PC-3 (cell line): ENCODE data around the gene SLC12A8. TPM values are rescaled to one million over a fixed set of nuclear protein-coding genes. Genes with fewer than 3 reads are reported as not detected.

Experiments
- ATAC-seq: fragments of 200-7000 bp; cut with Tn5 transposase; 2 replicates; pipeline ENCODE4 v1.9.1; 2020; ENCODE audit warnings: mild to moderate bottlenecking, moderate library complexity
- BruUV-seq: library from RNA; stranded (reverse); fragments of 400-500 nt; replicated peaks from 2 replicates; lab custom pipeline; 2021; lab: Mats Ljungman, UMichigan
- CTCF ChIA-PET: fragments of 300-600 bp; sonication (Branson Sonifier 250); formaldehyde crosslinking; loops from one replicate; lab custom pipeline; 2022; ENCODE audit warnings: antibody characterized with exemption; lab: Charles Lee
- POLR2A ChIA-PET: fragments of 300-600 bp; sonication (Branson Sonifier 250); formaldehyde crosslinking; loops from one replicate; lab custom pipeline; 2022; ENCODE audit warnings: antibody characterized with exemption; ENCODE audit not compliant: unreplicated experiment; lab: Charles Lee
- DNase-seq: peaks from one replicate; pipeline ENCODE4 v3.0.0-alpha.2; 2015
- H2AFZ ChIP-seq: fragments of 300-600 bp; sonication (generic); 2 replicates; pipeline ENCODE4 v1.6.0; 2016; ENCODE audit warnings: antibody characterized with exemption, low read length
- H3F3A ChIP-seq: fragments of 300-600 bp; sonication (generic); one replicate; pipeline ENCODE4 v1.6.0; 2017; ENCODE audit warnings: antibody characterized with exemption, low read length, control low read depth, mild to moderate bottlenecking; ENCODE audit not compliant: unreplicated experiment
- H3K27ac ChIP-seq: fragments of 300-600 bp; sonication (generic); 2 replicates; pipeline ENCODE4 v1.5.1; 2016; ENCODE audit warnings: mild to moderate bottlenecking, low read length
- H3K27me3 ChIP-seq: fragments of 300-600 bp; sonication (generic); 2 replicates; pipeline ENCODE4 v1.6.1; 2016; ENCODE audit warnings: low read length, mixed read lengths
- H3K36me3 ChIP-seq: fragments of 300-600 bp; sonication (generic); 2 replicates; pipeline ENCODE4 v1.6.1; 2016; ENCODE audit warnings: low read depth, mixed run types, low read length, mixed read lengths
- H3K4me1 ChIP-seq: fragments of 300-600 bp; sonication (generic); 2 replicates; pipeline ENCODE4 v1.5.1; 2016; ENCODE audit warnings: low read length; ENCODE audit not compliant: insufficient read depth
- H3K4me2 ChIP-seq: fragments of 300-600 bp; sonication (generic); 2 replicates; pipeline ENCODE4 v1.6.0; 2016; ENCODE audit warnings: low read length
- H3K4me3 ChIP-seq: fragments of 300-600 bp; sonication (generic); 2 replicates; pipeline ENCODE4 v1.5.1; 2016; ENCODE audit warnings: mild to moderate bottlenecking, low read length, mixed read lengths
- H3K79me2 ChIP-seq: fragments of 300-600 bp; sonication (generic); 2 replicates; pipeline ENCODE4 v1.6.1; 2017; ENCODE audit warnings: low read length, mixed read lengths
- H3K9ac ChIP-seq: fragments of 300-600 bp; sonication (generic); 2 replicates; pipeline ENCODE4 v1.6.0; 2016; ENCODE audit warnings: mild to moderate bottlenecking, low read length
- H3K9me2 ChIP-seq: fragments of 300-600 bp; sonication (generic); replicated peaks from 2 replicates; pipeline ENCODE4 v1.6.1; 2016; ENCODE audit warnings: mixed run types, low read length, mixed read lengths
- H3K9me3 ChIP-seq: fragments of 300-600 bp; sonication (generic); 2 replicates; pipeline ENCODE4 v1.6.1; 2016; ENCODE audit warnings: low read length, mixed read lengths
- H4K20me1 ChIP-seq: fragments of 300-600 bp; sonication (generic); 2 replicates; pipeline ENCODE4 v1.6.1; 2016; ENCODE audit warnings: low read length, mixed read lengths
- EZH2 ChIP-seq: fragments of 300-600 bp; sonication (generic); IDR thresholded peaks from one replicate; pipeline ENCODE4 v1.6.1; 2017; ENCODE audit warnings: antibody characterized with exemption, mild to moderate bottlenecking, low read length; ENCODE audit not compliant: unreplicated experiment
- EZH2phosphoT487 ChIP-seq: fragments of 300-600 bp; sonication (generic); IDR thresholded peaks from 2 replicates; pipeline ENCODE4 v1.6.1; 2018; ENCODE audit warnings: mild to moderate bottlenecking, antibody characterized with exemption, low read length, borderline replicate concordance
- intact Hi-C: fragments of 100-400 bp; cut with micrococcal nuclease; formaldehyde crosslinking; loops from 2 replicates; pipeline ENCODE4 v1.9.0; 2023
- total RNA-seq: library from RNA; depleted of rRNA; stranded (reverse); fragments of >200 nt; gene quantifications from 2 replicates; pipeline ENCODE4 v1.2.3, GENCODE V29; 2014
- TF ChIP-seq, protein P1 (sequence below): fragments of 300-600 bp; sonication (generic); conservative IDR thresholded peaks from 2 replicates; pipeline ENCODE4 v1.5.1; 2017; ENCODE audit warnings: antibody characterized with exemption, low read depth, mild to moderate bottlenecking, low read length

Gene SLC12A8
- total RNA-seq, 1 experiment from 2014 or later: 11.0 TPM

DNA sequence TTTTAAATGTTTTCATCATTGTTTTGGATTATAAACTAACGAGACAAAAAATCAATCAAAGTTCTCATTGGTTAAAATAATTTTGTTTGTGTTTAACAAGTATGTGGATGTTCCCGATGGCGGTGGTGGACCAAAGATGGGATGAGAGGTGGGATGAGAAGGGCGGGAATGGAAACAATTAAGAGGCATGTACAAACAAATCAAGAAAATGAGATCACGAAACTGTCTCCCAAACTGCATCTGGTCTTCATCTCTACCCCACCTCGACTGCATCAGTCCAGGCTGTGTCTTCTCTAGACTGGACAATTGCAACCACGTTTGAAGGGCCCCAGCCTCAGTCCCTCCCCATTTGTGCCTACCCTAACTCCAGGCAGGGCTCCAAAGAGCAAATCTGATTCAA, 56.1 kb downstream of the SLC12A8 start:
- no peak overlapping the region for H3K9ac ChIP-seq
- H3K36me3 ChIP-seq: no peaks in the 10 kb centered on the region
- ChIA-PET CTCF (no interaction called here), POLR2A (no interaction called here)
- no peak for TF ChIP-seq EZH2
- TF ChIP-seq, protein P1, sequence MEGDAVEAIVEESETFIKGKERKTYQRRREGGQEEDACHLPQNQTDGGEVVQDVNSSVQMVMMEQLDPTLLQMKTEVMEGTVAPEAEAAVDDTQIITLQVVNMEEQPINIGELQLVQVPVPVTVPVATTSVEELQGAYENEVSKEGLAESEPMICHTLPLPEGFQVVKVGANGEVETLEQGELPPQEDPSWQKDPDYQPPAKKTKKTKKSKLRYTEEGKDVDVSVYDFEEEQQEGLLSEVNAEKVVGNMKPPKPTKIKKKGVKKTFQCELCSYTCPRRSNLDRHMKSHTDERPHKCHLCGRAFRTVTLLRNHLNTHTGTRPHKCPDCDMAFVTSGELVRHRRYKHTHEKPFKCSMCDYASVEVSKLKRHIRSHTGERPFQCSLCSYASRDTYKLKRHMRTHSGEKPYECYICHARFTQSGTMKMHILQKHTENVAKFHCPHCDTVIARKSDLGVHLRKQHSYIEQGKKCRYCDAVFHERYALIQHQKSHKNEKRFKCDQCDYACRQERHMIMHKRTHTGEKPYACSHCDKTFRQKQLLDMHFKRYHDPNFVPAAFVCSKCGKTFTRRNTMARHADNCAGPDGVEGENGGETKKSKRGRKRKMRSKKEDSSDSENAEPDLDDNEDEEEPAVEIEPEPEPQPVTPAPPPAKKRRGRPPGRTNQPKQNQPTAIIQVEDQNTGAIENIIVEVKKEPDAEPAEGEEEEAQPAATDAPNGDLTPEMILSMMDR: no peak
- no peak for TF ChIP-seq EZH2phosphoT487
- H3K4me2 ChIP-seq: no peak overlapping the region
- ATAC-seq (no peak), DNase-seq (no peak)
- no peaks in the 10 kb centered on the region for H3K79me2 ChIP-seq
- H3K27ac ChIP-seq: no peak overlapping the region
- H3K27me3 ChIP-seq: no peaks in the 10 kb centered on the region
- no peak overlapping the region for H2AFZ ChIP-seq
- H3F3A ChIP-seq: no peaks in the 10 kb centered on the region
- H3K4me3 ChIP-seq: no peak overlapping the region
- H3K9me3 ChIP-seq: no peaks in the 10 kb centered on the region
- H3K9me2 ChIP-seq: no peaks in the 10 kb centered on the region
- no peaks in the 10 kb centered on the region for H4K20me1 ChIP-seq
- H3K4me1 ChIP-seq: no peaks in the 10 kb centered on the region
- BruUV-seq: no TSS peak
- intact Hi-C loops: loop anchor here (10.0 kb wide), 1 partner anchor 428 kb away; no protein-coding TSS in a partner anchor

DNA sequence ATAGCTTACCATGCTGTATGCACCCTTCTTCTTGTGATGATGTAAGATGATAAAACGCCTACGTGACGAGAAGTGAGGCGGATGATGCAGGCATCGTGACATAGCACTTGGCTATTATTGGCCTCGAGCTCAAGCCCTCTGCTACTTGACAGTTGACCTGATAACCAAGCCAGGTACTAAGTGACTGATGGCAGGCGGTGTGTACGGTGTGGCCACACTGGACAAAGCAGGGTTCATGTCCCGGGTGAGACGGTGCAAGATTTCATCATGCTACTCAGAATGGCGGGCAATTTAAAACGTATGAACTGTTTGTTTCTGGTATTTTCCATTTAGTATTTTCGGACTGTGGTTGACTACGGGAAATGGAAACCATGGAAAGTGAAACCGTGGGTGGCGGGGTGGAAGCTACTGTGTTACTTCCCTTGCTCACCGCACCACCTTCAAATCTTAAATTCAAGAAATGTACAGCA, 57.7 kb downstream of the SLC12A8 start:
- BruUV-seq: no TSS peak
- Histone ChIP-seq H3K4me1 (no peaks in the 10 kb centered on the region), H3K27me3 (no peaks in the 10 kb centered on the region), H3K27ac (no peak overlapping the region), H4K20me1 (no peaks in the 10 kb centered on the region), H3K79me2 (no peaks in the 10 kb centered on the region), H3K4me3 (no peak overlapping the region), H3K9me3 (no peaks in the 10 kb centered on the region), H3K9me2 (no peaks in the 10 kb centered on the region), H3K4me2 (no peak overlapping the region), H3F3A (no peaks in the 10 kb centered on the region), H3K9ac (no peak overlapping the region), H2AFZ (no peak overlapping the region), H3K36me3 (no peaks in the 10 kb centered on the region)
- TF ChIP-seq, protein P1: no peak
- TF ChIP-seq EZH2phosphoT487: no peak
- TF ChIP-seq EZH2: no peak
- intact Hi-C loops: loop anchor here (5.0 to 10.0 kb wide), 2 partner anchors 98 to 430 kb away; partner anchors contain the start of gene HEG1
- ATAC-seq (no peak), DNase-seq (no peak)
- ChIA-PET POLR2A (no interaction called here), CTCF (interaction anchor here (0.6 kb wide), 1 partner anchor 159 kb away, joined by 4 read pairs; no protein-coding TSS in a partner anchor)

- intact Hi-C loops: loop anchor here (5.0 to 10.0 kb wide), 2 partner anchors 97 to 431 kb away; partner anchors contain the start of gene HEG1
- no peak overlapping the region for H3K27ac ChIP-seq
- no peaks in the 10 kb centered on the region for H4K20me1 ChIP-seq
- no peaks in the 10 kb centered on the region for H3K4me1 ChIP-seq
- TF ChIP-seq EZH2phosphoT487: no peak
- TF ChIP-seq EZH2: no peak
- TF ChIP-seq, protein P1: no peak
- no peak overlapping the region for H3K9ac ChIP-seq
- no peaks in the 10 kb centered on the region for H3K27me3 ChIP-seq
- no peak for ATAC-seq
- BruUV-seq: no TSS peak
- CTCF ChIA-PET: no interaction called here
- H3K9me3 ChIP-seq: no peaks in the 10 kb centered on the region
- POLR2A ChIA-PET: no interaction called here
- no peak overlapping the region for H3K4me3 ChIP-seq
- H2AFZ ChIP-seq: no peak overlapping the region
- no peaks in the 10 kb centered on the region for H3F3A ChIP-seq
- H3K36me3 ChIP-seq: no peaks in the 10 kb centered on the region
- no peaks in the 10 kb centered on the region for H3K9me2 ChIP-seq
- no peak for DNase-seq
- H3K4me2 ChIP-seq: no peak overlapping the region
- no peaks in the 10 kb centered on the region for H3K79me2 ChIP-seq
Observed at GRCh38 chr3:125154110-125154509, 58.4 kb downstream of the SLC12A8 start.
